HG02884 (cell line): ENCODE results near the gene NEUROG2.

Experiments used
- ATAC-seq: cut with Tn5 transposase; IDR thresholded peaks from one replicate; pipeline ENCODE4 v1.9.1; 2021; ENCODE audit warnings: mild to moderate bottlenecking, moderate library complexity; ENCODE audit not compliant: unreplicated experiment

Gene NEUROG2

GRCh38 chr4:112521123-112522023, 5.4 kb upstream of the NEUROG2 start:
- ATAC-seq, result peak; percentile 19

GRCh38 chr4:112520598-112521122, 4.7 kb upstream of the NEUROG2 start:
- ATAC-seq, result no peak

DNA sequence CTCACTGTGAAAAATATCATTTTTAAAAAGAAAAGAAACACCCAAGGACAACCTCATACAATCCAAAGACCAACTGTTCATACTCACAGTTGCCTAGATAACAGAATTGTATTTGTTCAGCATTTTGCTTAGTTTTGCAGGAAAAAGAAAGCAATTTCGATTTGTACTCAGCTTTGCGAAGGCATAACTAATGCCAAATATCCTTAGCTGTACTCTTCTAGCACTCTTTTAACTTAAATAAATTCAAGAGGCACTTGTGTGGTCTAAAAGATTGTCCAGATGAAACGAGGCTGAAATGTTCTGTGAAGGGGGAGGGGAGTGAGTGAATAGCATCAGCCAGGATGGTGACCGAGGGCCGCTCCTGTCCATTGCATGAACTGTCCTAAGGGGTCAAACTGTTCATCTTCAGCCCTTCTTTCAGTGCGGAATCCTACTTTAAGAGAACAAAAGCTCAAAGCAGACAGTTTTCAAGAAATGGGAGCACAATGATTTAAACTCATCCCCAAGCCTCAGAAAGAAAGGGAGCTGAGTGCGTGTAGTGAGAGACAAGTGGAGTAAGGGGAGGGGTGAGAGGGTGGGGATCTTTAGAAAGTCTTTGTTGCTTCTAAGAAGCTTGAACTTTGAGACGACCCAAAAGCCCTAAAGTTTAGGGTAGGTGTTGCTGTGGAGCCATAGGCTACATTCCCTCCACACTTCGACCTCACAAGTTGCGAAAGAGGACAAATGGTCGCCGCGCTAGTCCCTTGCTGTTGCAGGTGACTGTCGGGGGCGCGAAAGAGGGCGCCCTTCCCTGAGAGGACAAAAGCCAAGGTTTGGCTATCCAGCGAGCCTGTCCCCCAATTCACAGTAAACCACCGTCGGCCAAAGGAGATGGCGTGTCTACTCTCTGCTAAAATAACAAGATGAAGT, 4.0 kb upstream of the NEUROG2 start:
- no peak for ATAC-seq

- no peak for ATAC-seq
Measured at GRCh38 chr4:112518675-112519074, 2.7 kb upstream of the NEUROG2 start.

DNA sequence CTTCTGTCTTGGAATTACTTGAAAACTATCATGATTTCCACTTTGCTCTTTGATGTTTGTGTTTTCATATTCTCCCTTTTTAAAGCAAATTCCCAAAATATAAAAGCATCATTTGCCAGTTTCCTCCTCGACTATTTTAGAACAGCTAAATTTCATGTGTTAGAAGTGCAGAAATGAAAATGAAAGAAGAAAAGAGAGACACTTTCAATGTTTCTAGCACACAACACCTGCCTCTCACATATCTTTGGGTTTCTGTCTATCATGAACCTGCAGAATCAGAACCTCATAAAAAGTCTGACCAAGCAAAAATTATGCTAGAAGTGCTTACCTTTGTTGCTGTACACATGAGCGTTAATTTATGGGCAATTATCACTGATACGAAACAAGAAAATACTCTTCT, 1.9 kb upstream of the NEUROG2 start:
- ATAC-seq, result no peak

GRCh38 chr4:112517067-112517634, 1.2 kb upstream of the NEUROG2 start:
- ATAC-seq, result no peak

GRCh38 chr4:112516471-112517066, 589 bp upstream of the NEUROG2 start:
- ATAC-seq, result no peak

DNA sequence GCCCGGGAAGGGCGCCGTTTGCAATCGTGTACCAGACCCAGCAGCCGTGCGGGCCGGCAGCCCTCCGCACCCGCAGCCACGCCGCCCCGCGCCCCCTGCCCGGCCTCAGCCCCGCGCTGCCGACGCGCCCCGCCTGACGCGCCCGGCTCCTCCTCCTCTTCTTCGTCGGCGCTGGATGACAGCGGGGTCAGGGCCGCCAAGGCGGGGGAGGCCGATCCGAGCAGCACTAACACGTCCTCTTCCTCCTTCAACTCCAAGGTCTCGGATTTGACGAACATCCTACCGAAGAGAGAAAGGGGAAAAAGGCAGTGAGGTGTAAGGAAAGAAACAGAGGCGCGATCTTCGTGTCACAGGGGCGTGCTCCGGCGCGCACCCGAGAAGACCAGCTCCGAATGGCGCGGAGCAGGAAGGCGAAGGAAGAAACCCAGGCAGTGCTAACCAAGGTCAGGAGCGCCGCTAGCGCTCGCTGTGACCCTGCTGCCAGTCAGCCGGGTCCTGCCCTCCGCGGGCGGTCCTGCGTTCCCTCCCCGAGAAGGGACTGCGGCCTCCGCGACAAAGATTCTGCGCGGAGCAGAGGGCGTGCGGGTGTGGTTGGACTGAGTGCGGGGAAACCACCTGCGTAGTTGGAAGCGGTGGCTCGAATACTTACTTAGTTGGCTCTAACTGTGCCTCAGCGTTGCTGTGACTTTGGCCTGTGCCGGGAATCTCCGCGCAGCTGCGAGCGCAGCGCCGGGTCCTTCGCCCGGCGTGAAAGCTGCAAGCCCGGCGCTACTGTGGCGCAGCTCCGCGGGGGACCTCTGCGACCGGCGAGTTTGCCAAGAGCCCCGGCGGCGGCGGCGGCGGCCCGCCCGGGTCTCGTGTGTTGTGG, 548 bp downstream of the NEUROG2 start:
- ATAC-seq, result peak; percentile 33

DNA sequence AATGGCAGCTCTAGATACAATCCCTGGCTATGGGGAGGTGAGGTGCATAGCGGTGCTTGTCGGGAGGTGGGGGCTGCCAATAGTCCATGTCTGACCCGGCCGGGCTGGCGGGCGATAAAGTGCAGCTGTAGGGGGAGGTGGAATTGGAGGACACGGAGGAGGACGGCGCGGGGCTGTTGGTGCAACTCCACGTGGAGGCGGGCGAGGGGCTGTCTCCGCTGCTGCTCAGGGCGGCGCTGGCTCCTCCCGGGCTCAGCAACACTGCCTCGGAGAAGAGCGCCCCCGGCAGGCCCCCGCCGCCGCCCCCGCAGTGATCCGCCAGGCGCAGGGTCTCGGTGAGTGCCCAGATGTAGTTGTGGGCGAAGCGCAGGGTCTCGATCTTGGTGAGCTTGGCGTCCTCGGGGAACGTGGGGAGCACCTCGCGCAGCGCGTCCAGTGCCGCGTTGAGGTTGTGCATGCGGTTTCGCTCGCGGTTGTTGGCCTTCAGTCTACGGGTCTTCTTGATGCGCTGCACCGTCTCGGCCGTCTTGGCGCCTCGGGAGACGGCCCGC, 1.3 kb downstream of the NEUROG2 start:
- ATAC-seq, result peak; percentile 10

DNA sequence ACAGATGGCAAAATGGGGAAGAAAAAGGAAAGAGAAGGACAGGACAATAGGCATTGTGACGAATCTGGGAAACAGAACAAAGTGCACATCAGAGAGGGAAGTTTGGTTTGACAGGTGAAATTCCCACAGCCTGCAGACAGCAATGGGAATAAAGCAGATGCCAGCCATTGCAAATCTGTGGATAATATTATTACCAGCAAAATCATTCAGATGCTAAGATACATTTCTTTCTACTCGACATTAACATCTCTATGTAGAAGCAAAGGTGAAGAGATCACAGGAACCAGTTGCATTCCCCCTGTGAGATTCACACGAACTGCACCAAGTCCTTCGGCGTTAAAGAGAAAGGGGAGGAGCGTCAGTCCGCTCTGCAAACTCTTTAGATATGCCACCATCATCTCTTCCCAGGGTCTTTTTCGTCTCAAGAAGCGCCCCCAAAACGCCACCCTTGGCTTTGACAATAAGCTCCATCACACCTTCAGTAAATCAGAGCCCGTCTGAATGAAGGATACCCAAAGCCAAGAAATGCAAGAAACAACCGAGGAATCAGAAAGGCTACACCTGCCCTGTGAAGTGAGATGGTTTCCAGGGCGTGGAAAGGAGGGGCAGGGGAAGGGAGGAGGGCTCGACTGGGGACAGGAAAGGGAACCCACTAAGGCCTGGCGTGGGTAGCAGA, 1.9 kb downstream of the NEUROG2 start:
- peak; percentile 2 for ATAC-seq

- no peak for ATAC-seq
Measured at GRCh38 chr4:112511803-112512118, 4.2 kb downstream of the NEUROG2 start.

- no peak for ATAC-seq
Measured at GRCh38 chr4:112511093-112511802, 4.7 kb downstream of the NEUROG2 start.

DNA sequence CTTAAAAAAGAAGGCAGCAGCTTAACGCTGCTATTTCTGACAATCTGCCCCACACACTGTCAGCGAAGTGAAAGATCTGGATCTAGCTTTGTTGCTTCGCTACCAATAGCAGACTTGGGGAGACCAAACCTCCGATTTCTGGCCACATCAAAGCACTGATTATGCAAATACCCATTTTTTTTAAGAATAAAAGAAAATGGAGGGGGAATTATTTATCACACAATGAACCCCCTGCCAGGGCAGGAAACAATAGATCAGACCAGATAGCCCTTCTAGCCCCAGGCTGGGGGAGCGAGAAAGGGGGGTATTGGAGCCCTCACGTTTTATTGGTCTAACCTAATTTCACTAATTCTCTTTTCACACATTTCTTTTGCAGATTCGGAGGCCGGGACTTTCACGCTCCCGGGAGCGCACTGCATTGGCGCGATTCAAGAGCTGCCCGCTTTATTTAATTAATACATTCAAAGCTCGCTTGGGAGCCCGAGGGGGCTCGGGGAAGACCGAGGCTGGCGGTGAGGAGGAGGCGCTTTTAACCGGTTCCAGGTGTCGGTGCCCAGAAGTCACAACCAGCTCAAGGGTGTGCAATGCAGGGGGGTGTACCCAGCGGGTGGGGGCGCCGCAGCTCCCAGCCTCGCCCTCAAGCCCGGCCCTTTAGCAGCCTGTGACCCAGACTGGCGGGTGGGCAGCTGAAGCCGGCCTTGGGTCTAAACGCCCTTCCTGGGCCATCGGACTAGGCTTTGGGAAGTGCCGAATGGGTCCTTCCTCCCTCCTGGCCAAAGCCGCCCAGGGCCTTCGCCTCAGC, 5.5 kb downstream of the NEUROG2 start:
- ATAC-seq, result no peak

GRCh38 chr4:112509243-112510141, 6.5 kb downstream of the NEUROG2 start:
- no peak for ATAC-seq

GRCh38 chr4:112508356-112508755, 7.6 kb downstream of the NEUROG2 start:
- ATAC-seq, result no peak

DNA sequence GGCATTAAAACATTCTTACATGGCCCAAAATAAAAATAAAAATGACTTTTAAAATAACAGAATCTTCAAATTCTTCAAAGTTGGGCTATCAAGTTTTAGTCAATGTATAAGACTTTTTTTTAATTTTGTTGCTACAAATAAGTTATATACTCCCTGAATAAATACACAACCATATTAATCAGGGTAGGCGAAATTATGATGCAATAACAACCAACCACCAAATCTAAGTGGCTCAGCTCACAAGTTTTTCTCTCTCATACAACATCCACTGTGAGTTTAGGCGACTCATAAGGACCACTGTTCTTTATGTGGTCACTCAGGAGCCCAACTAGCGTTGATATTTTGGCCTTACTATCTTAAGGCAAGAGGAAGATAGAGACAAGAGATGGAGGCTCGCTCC, 11.2 kb downstream of the NEUROG2 start:
- ATAC-seq, result no peak

GRCh38 chr4:112502871-112503270, 13.1 kb downstream of the NEUROG2 start:
- no peak for ATAC-seq
